H1 (cell line): Measurements from ENCODE around the gene NRXN3. TPM values are rescaled to one million over a fixed set of nuclear protein-coding genes. Genes with fewer than 3 reads are reported as not detected.

Source experiments
- CTCF ChIA-PET: fragments of 300-600 bp; sonication (Branson Sonifier 250); formaldehyde crosslinking; loops from one replicate; lab custom pipeline; 2021; ENCODE audit not compliant: partially characterized antibody; lab: Charles Lee
- POLR2A ChIA-PET: fragments of 300-600 bp; sonication (Branson Sonifier 250); formaldehyde crosslinking; loops from one replicate; lab custom pipeline; 2021; ENCODE audit warnings: inconsistent platforms; ENCODE audit not compliant: partially characterized antibody; lab: Charles Lee
- DNase-seq, 2 experiments: peaks; one replicate each; pipeline versions ENCODE4 v3.0.0 to v3.0.0-alpha.2; 2010 to 2022; ENCODE audit warnings: low spot score in 2 of 2, low read depth in 1 of 2, mixed read lengths in 1 of 2
- FAIRE-seq: peaks from 2 replicates; lab custom pipeline; 2011; peaks lifted over from hg19 to GRCh38; lab: Jason Lieb, UNC
- H2AFZ ChIP-seq: 2 replicates; pipeline ENCODE4 v1.8.1; 2012; ENCODE audit warnings: low read length, inconsistent platforms
- H2AK5ac ChIP-seq: 2 replicates; pipeline ENCODE4 v1.6.1; 2013; ENCODE audit warnings: low read depth, low read length
- H2BK120ac ChIP-seq: replicated peaks from 2 replicates; pipeline ENCODE3; 2013; ENCODE audit warnings: low read depth, low read length, inconsistent platforms
- H2BK12ac ChIP-seq: 2 replicates; pipeline ENCODE4 v1.6.1; 2013; ENCODE audit warnings: low read depth, low read length
- H2BK15ac ChIP-seq: 2 replicates; pipeline ENCODE4 v1.6.1; 2013; ENCODE audit warnings: low read length
- H2BK20ac ChIP-seq: 2 replicates; pipeline ENCODE4 v1.6.1; 2013; ENCODE audit warnings: low read length
- H2BK5ac ChIP-seq: 2 replicates; pipeline ENCODE4 v1.6.1; 2013; ENCODE audit warnings: low read depth, low read length
- H3K14ac ChIP-seq: 2 replicates; pipeline ENCODE4 v1.6.1; 2013; ENCODE audit warnings: inconsistent platforms; ENCODE audit not compliant: insufficient read length
- H3K18ac ChIP-seq: 2 replicates; pipeline ENCODE4 v1.6.1; 2013; ENCODE audit warnings: low read length; ENCODE audit errors: extremely low read depth
- H3K23ac ChIP-seq: 2 replicates; pipeline ENCODE4 v1.6.1; 2013; ENCODE audit warnings: inconsistent platforms; ENCODE audit not compliant: insufficient read length
- H3K23me2 ChIP-seq: 2 replicates; pipeline ENCODE4 v1.6.1; 2013; ENCODE audit warnings: low read depth, low read length
- H3K27ac ChIP-seq: 2 replicates; pipeline ENCODE4 v1.6.1; 2011; ENCODE audit warnings: low read depth, low read length, inconsistent platforms
- H3K27me3 ChIP-seq, 4 experiments: replicated peaks in 1 of 4; 1 replicate in 1 of 4; 2 replicates in 3 of 4; pipeline versions ENCODE4 v1.6.1 to v1.8.1; 2011 to 2013; ENCODE audit warnings: low read length in 3 of 4, mild to moderate bottlenecking in 3 of 4, inconsistent platforms in 2 of 4, mixed read lengths in 2 of 4, moderate library complexity in 1 of 4; ENCODE audit not compliant: control insufficient read depth in 3 of 4, insufficient read depth in 3 of 4; ENCODE audit errors: extremely low read depth in 1 of 4
- H3K36me3 ChIP-seq, 4 experiments: 2 replicates each; pipeline versions ENCODE4 v1.6.1 to v1.8.1; 2011 to 2013; ENCODE audit warnings: mild to moderate bottlenecking in 4 of 4, low read length in 3 of 4, moderate library complexity in 2 of 4, control low read depth in 1 of 4, inconsistent platforms in 1 of 4; ENCODE audit not compliant: insufficient read depth in 4 of 4, control insufficient read depth in 2 of 4
- H3K4ac ChIP-seq: replicated peaks from 2 replicates; pipeline ENCODE3; 2013; ENCODE audit warnings: low read length, low read depth, mixed read lengths, inconsistent platforms; ENCODE audit not compliant: insufficient read length
- H3K4me1 ChIP-seq, 4 experiments: replicated peaks in 1 of 4; 1 replicate in 1 of 4; 2 replicates in 3 of 4; pipeline versions ENCODE4 v1.6.1 to v1.8.1; 2011 to 2013; ENCODE audit warnings: low read length in 3 of 4, inconsistent platforms in 2 of 4, mixed read lengths in 1 of 4; ENCODE audit not compliant: insufficient read depth in 4 of 4, control insufficient read depth in 3 of 4
- H3K4me2 ChIP-seq, 2 experiments: 2 replicates each; pipeline versions ENCODE4 v1.6.1 to v1.8.1; 2011 to 2013; ENCODE audit warnings: low read depth in 2 of 2, low read length in 2 of 2, control low read depth in 1 of 2, inconsistent platforms in 1 of 2, mild to moderate bottlenecking in 1 of 2; ENCODE audit not compliant: insufficient read depth in 1 of 2
- H3K4me3 ChIP-seq, 4 experiments: fragments of 200-600, 300-600 bp in 1 of 4; sonication (generic), shearing (Covaris generic), sonication (Bioruptor Twin) in 1 of 4; 2 replicates each; pipeline versions ENCODE4 v1.5.1 to v1.8.1; 2011 to 2016; ENCODE audit warnings: low read length in 4 of 4, low read depth in 3 of 4, control low read depth in 2 of 4, inconsistent platforms in 2 of 4, mild to moderate bottlenecking in 2 of 4, mixed read lengths in 1 of 4, moderate library complexity in 1 of 4; ENCODE audit not compliant: insufficient read depth in 2 of 4; ENCODE audit errors: extremely low read depth in 1 of 4
- H3K56ac ChIP-seq: replicated peaks from 2 replicates; pipeline ENCODE3; 2013; ENCODE audit warnings: low read depth, mild to moderate bottlenecking, mixed read lengths, low read length, inconsistent platforms; ENCODE audit not compliant: insufficient read length
- H3K79me1 ChIP-seq: 2 replicates; pipeline ENCODE4 v1.6.1; 2013; ENCODE audit warnings: low read depth, low read length, control low read depth
- H3K79me2 ChIP-seq, 2 experiments: 2 replicates each; pipeline versions ENCODE4 v1.6.1 to v1.8.1; 2012 to 2013; ENCODE audit warnings: low read length in 2 of 2, mild to moderate bottlenecking in 2 of 2, inconsistent platforms in 1 of 2; ENCODE audit not compliant: insufficient read depth in 2 of 2, control insufficient read depth in 1 of 2
- H3K9ac ChIP-seq, 4 experiments: replicated peaks in 1 of 4; 1 replicate in 1 of 4; 2 replicates in 3 of 4; pipeline versions ENCODE4 v1.6.1 to v1.8.1; 2011 to 2013; ENCODE audit warnings: low read depth in 3 of 4, low read length in 3 of 4, control low read depth in 2 of 4, mild to moderate bottlenecking in 2 of 4, moderate library complexity in 2 of 4, inconsistent platforms in 1 of 4; ENCODE audit errors: extremely low read depth in 1 of 4
- H3K9me3 ChIP-seq, 2 experiments: 2 replicates each; pipeline versions ENCODE4 v1.6.1 to v1.8.1; 2012 to 2013; ENCODE audit warnings: mild to moderate bottlenecking in 2 of 2, moderate library complexity in 2 of 2, control low read depth in 1 of 2, inconsistent platforms in 1 of 2, low read depth in 1 of 2, low read length in 1 of 2, mixed read lengths in 1 of 2; ENCODE audit not compliant: insufficient read depth in 2 of 2
- H4K20me1 ChIP-seq, 2 experiments: replicated peaks in 1 of 2; 2 replicates each; pipeline versions ENCODE3 to v1.8.1; 2011 to 2013; ENCODE audit warnings: inconsistent platforms in 2 of 2, low read length in 2 of 2, mild to moderate bottlenecking in 1 of 2; ENCODE audit not compliant: insufficient read depth in 2 of 2, control insufficient read depth in 1 of 2
- H4K5ac ChIP-seq: 2 replicates; pipeline ENCODE4 v1.6.1; 2013; ENCODE audit warnings: low read length, low read depth, mixed read lengths, inconsistent platforms; ENCODE audit not compliant: insufficient read length
- H4K8ac ChIP-seq: 2 replicates; pipeline ENCODE4 v1.8.0; 2013; ENCODE audit warnings: mild to moderate bottlenecking, moderate library complexity, low read length, inconsistent platforms; ENCODE audit not compliant: insufficient read depth; ENCODE audit errors: extremely low read depth
- H4K91ac ChIP-seq: replicated peaks from 2 replicates; pipeline ENCODE3; 2013; ENCODE audit warnings: low read length, mixed read lengths, inconsistent platforms; ENCODE audit not compliant: insufficient read length
- CHD1 ChIP-seq: IDR thresholded peaks from 2 replicates; pipeline ENCODE4 v1.6.1; 2012; ENCODE audit warnings: low read depth, low read length, improper control_type of control experiment
- EP300 ChIP-seq, 2 experiments: IDR thresholded peaks; 1 replicate in 1 of 2; 2 replicates in 1 of 2; pipeline ENCODE4 v1.6.1; 2011 to 2012; ENCODE audit warnings: low read depth in 2 of 2, low read length in 2 of 2, mild to moderate bottlenecking in 2 of 2, borderline replicate concordance in 1 of 2, inconsistent platforms in 1 of 2, moderate library complexity in 1 of 2
- GTF2F1 ChIP-seq: IDR thresholded peaks from 2 replicates; pipeline ENCODE4 v1.6.1; 2012; ENCODE audit warnings: low read depth, low read length, improper control_type of control experiment, borderline replicate concordance
- KDM4A ChIP-seq: IDR thresholded peaks from one replicate; pipeline ENCODE4 v1.7.1; 2012; ENCODE audit warnings: low read depth, mild to moderate bottlenecking, moderate library complexity, low read length, inconsistent platforms; ENCODE audit not compliant: severe bottlenecking
- NANOG ChIP-seq: IDR thresholded peaks from 2 replicates; pipeline ENCODE4 v1.6.1; 2011; ENCODE audit warnings: low read length, low read depth, mild to moderate bottlenecking, inconsistent platforms; ENCODE audit not compliant: insufficient read depth, poor library complexity, severe bottlenecking
- PHF8 ChIP-seq: fragments of 200-600 bp; sonication (generic); conservative IDR thresholded peaks from 2 replicates; pipeline ENCODE4 v1.7.1; 2012; ENCODE audit warnings: low read depth, mild to moderate bottlenecking, inconsistent platforms, low read length, moderate library complexity
- TBP ChIP-seq: IDR thresholded peaks from 2 replicates; pipeline ENCODE4 v1.6.1; 2011; ENCODE audit warnings: low read depth, low read length, improper control_type of control experiment
- ZNF274 ChIP-seq: IDR thresholded peaks from 2 replicates; pipeline ENCODE4 v1.7.0; 2012; ENCODE audit warnings: low read length, borderline replicate concordance; ENCODE audit errors: extremely low read depth
- WGBS, 2 experiments: shearing (Covaris generic) in 1 of 2; methylation state at CpG; one replicate each; pipeline versions ENCODE4 v1.1.6 to v1.1.7; 2013 to 2015; ENCODE audit warnings: low lambda C conversion rate in 2 of 2, mixed read lengths in 2 of 2, inconsistent platforms in 1 of 2, low coverage in 1 of 2, missing lambda C conversion rate in 1 of 2; ENCODE audit not compliant: insufficient replicate concordance in 2 of 2, insufficient coverage in 1 of 2, insufficient read length in 1 of 2; ENCODE audit errors: extremely low coverage in 1 of 2, missing lambda C conversion rate in 1 of 2; 5-methylcytosine and 5-hydroxymethylcytosine counted together
- polyA plus RNA-seq, 7 experiments: library from polyadenylated mRNA; depleted of rRNA in 3 of 7; stranded (reverse) in 5 of 7; unstranded in 2 of 7; fragments of >200 nt in 5 of 7; fragments of 200-250 nt in 2 of 7; gene quantifications; 1 replicate in 5 of 7; 2 replicates in 1 of 7; 4 replicates in 1 of 7; pipeline versions ENCODE4 v1.2.1 to v1.2.3, GENCODE V29; 2011 to 2013; ENCODE audit warnings: missing spikeins in 2 of 7, mixed read lengths in 2 of 7
- total RNA-seq: library from RNA; stranded (reverse); fragmentation: NEBNext Ultra II Directional; extraction: Animal tissue kit (Norgen Biotek cat#: 25700); gene quantifications from 2 replicates; pipeline ENCODE4 v1.2.1, GENCODE V29; 2021
- TF ChIP-seq, protein P1 (sequence below): IDR thresholded peaks from 2 replicates; pipeline ENCODE4 v1.6.1; 2012; ENCODE audit warnings: inconsistent platforms
- TF ChIP-seq, protein P2 (sequence below): IDR thresholded peaks from 2 replicates; pipeline ENCODE4 v1.6.1; 2012; ENCODE audit warnings: inconsistent platforms

NRXN3 gene
- total and polyA plus RNA-seq, 2 of the 8 experiments (the other 6 are each of a cell fraction or from before 2014, with no cell fraction given), result 2.6 to 4.1 TPM

DNA sequence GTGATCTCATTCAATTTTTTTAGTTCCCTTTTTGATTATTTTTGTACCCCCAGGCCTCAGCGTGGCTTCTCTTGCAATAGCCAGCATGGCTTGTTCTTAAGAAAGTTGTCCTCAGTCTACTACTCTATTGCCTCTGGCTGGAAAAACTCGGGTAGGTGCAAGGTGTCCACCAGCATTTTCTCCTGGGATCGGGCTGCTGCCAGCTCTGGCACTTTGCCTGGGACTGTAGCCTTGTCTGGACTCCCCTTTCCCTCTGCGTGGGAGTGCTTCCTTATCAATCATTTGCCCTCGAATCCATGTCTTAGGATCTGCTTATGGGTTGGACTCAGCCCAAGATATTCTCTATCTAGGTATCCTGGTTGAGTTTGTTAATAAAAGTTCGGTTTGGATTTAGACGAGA is 1267.8 kb downstream of the NRXN3 start:
- H2BK12ac ChIP-seq, result no peak overlapping the region
- H2AK5ac ChIP-seq, result no peak overlapping the region
- no peak overlapping the region for H4K8ac ChIP-seq
- no peak overlapping the region for H2BK120ac ChIP-seq
- H3K56ac ChIP-seq, result no peak overlapping the region
- WGBS, 2 experiments, result 91% methylated on average over 7 of the region's 7 CpGs; no CpG with 5 or more reads in 1 of the 2 experiments
- no peak overlapping the region for H4K91ac ChIP-seq
- H3K9ac ChIP-seq, result no peak overlapping the region
- no peak overlapping the region for H2AFZ ChIP-seq
- no peaks in the 10 kb centered on the region for H3K9me3 ChIP-seq
- H2BK15ac ChIP-seq, result no peak overlapping the region
- no peak overlapping the region for H3K4me2 ChIP-seq
- no peak overlapping the region for H3K27ac ChIP-seq
- H2BK5ac ChIP-seq, result no peak overlapping the region
- H3K23me2 ChIP-seq, result no peaks in the 10 kb centered on the region
- CTCF ChIA-PET, result no interaction called here
- no peak overlapping the region for H3K4me3 ChIP-seq
- DNase-seq (no peak), FAIRE-seq (no peak)
- H3K14ac ChIP-seq, result no peak overlapping the region
- H2BK20ac ChIP-seq, result no peak overlapping the region
- no peak overlapping the region for H4K5ac ChIP-seq
- no peaks in the 10 kb centered on the region for H4K20me1 ChIP-seq
- no peaks in the 10 kb centered on the region for H3K79me1 ChIP-seq
- POLR2A ChIA-PET, result interaction anchor here (0.6 kb wide), 1 partner anchor 1544 kb away, joined by 4 read pairs; no protein-coding TSS in a partner anchor
- TF ChIP-seq ZNF274, result no peak
- no peak for TF ChIP-seq KDM4A
- TF ChIP-seq EP300 (IDR thresholded peaks at IDR 0.05; ENCODE audit: borderline replicate concordance in 1 of 2, low read depth in 2 of 2, low read length in 2 of 2), result no peak
- TF ChIP-seq GTF2F1, result no peak
- TF ChIP-seq, protein P1, sequence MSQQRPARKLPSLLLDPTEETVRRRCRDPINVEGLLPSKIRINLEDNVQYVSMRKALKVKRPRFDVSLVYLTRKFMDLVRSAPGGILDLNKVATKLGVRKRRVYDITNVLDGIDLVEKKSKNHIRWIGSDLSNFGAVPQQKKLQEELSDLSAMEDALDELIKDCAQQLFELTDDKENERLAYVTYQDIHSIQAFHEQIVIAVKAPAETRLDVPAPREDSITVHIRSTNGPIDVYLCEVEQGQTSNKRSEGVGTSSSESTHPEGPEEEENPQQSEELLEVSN, result no peak
- TF ChIP-seq PHF8, result no peak
- no peak for TF ChIP-seq NANOG
- TF ChIP-seq, protein P2, sequence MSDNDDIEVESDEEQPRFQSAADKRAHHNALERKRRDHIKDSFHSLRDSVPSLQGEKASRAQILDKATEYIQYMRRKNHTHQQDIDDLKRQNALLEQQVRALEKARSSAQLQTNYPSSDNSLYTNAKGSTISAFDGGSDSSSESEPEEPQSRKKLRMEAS, result no peak
- TF ChIP-seq TBP, result no peak
- no peak for TF ChIP-seq CHD1
- no peak overlapping the region for H3K4ac ChIP-seq
- H3K4me1 ChIP-seq, result peaks cover 0 to 10% (median 2%) of the 10 kb centered on the region in 4 experiments; a peak in 3 of 7 replicates
- no peak overlapping the region for H3K18ac ChIP-seq
- no peak overlapping the region for H3K23ac ChIP-seq
- H3K36me3 ChIP-seq, result no peaks in the 10 kb centered on the region
- H3K79me2 ChIP-seq, result no peaks in the 10 kb centered on the region
- H3K27me3 ChIP-seq, result no peaks in the 10 kb centered on the region
